GM12878 (cell line): ENCODE results near the gene GPR68. TPM values are rescaled to one million over a fixed set of nuclear protein-coding genes. Genes with fewer than 3 reads are reported as not detected.

Experiments used
- ATAC-seq: fragments of 200-7000 bp; cut with Tn5 transposase; 3 replicates; pipeline ENCODE4 v1.9.1; 2020; ENCODE audit warnings: mild to moderate bottlenecking, moderate library complexity
- BruUV-seq: library from RNA; stranded (reverse); fragments of 400-500 nt; replicated peaks from 2 replicates; lab custom pipeline; 2021; lab: Mats Ljungman, UMichigan
- CTCF ChIA-PET: fragments of 300-600 bp; sonication (Branson Sonifier 250); formaldehyde crosslinking; extraction: SDS; loops from one replicate; lab custom pipeline; 2021; ENCODE audit warnings: inconsistent platforms; lab: Yijun Ruan, JAX
- POLR2A ChIA-PET: fragments of 350-600 bp; formaldehyde crosslinking; extraction: SDS; loops from one replicate; lab custom pipeline; 2021; ENCODE audit warnings: inconsistent platforms; lab: Charles Lee
- RAD21 ChIA-PET: fragments of 300-600 bp; sonication (Branson Sonifier 250); formaldehyde crosslinking; loops from one replicate; lab custom pipeline; 2023; ENCODE audit warnings: antibody characterized with exemption; ENCODE audit not compliant: unreplicated experiment; lab: Charles Lee
- SMC1A ChIA-PET: fragments of 300-600 bp; sonication (Branson Sonifier 250); formaldehyde crosslinking; loops from one replicate; lab custom pipeline; 2023; ENCODE audit not compliant: unreplicated experiment, uncharacterized antibody; lab: Charles Lee
- DNase-seq: peaks from one replicate; pipeline ENCODE4 v3.0.0-alpha.2; 2011; ENCODE audit warnings: low read depth, low spot score
- FAIRE-seq: peaks from 3 replicates; lab custom pipeline; 2011; peaks lifted over from hg19 to GRCh38; lab: Jason Lieb, UNC
- H2AFZ ChIP-seq: 2 replicates; pipeline ENCODE4 v1.6.0; 2011; ENCODE audit warnings: low read depth, low read length, control low read depth; ENCODE audit not compliant: control insufficient read depth
- H3K27ac ChIP-seq: 2 replicates; pipeline ENCODE4 v1.5.1; 2011; ENCODE audit warnings: control low read depth; ENCODE audit not compliant: control insufficient read depth, insufficient read depth
- H3K27me3 ChIP-seq, 2 experiments: replicated peaks in 1 of 2; 2 replicates each; pipeline versions ENCODE4 v1.6.0 to v1.6.1; 2011; ENCODE audit warnings: low read length in 1 of 2; ENCODE audit not compliant: control insufficient read depth in 2 of 2, insufficient read depth in 2 of 2
- H3K36me3 ChIP-seq, 2 experiments: 2 replicates each; pipeline ENCODE4 v1.5.1; 2011; ENCODE audit warnings: low read length in 1 of 2; ENCODE audit not compliant: control insufficient read depth in 2 of 2, insufficient read depth in 2 of 2
- H3K4me1 ChIP-seq: 2 replicates; pipeline ENCODE4 v1.6.1; 2011; ENCODE audit warnings: mild to moderate bottlenecking, low read length, moderate library complexity, mixed read lengths; ENCODE audit not compliant: control insufficient read depth, insufficient read depth
- H3K4me2 ChIP-seq: 2 replicates; pipeline ENCODE4 v1.6.0; 2011; ENCODE audit warnings: control low read depth; ENCODE audit not compliant: control insufficient read depth, insufficient read depth
- H3K4me3 ChIP-seq: fragments of 200-600 bp; sonication (generic); 2 replicates; pipeline ENCODE4 v1.5.1; 2016
- H3K79me2 ChIP-seq: 2 replicates; pipeline ENCODE4 v1.6.0; 2011; ENCODE audit warnings: low read length; ENCODE audit not compliant: control insufficient read depth, insufficient read depth
- H3K9ac ChIP-seq: 2 replicates; pipeline ENCODE4 v1.8.0; 2011; ENCODE audit warnings: low read length, control low read depth, mixed read lengths; ENCODE audit not compliant: control insufficient read depth, insufficient read depth
- H3K9me3 ChIP-seq: replicated peaks from 3 replicates; pipeline ENCODE4 v1.5.1; 2011; ENCODE audit warnings: mild to moderate bottlenecking, low read length; ENCODE audit not compliant: control insufficient read depth, insufficient read depth
- H4K20me1 ChIP-seq: 2 replicates; pipeline ENCODE4 v1.6.0; 2011; ENCODE audit not compliant: control insufficient read depth, insufficient read depth
- CEBPB ChIP-seq, 2 experiments: fragments of 150-350 bp in 1 of 2; IDR thresholded peaks; 2 replicates each; pipeline ENCODE4 v1.6.1; 2012 to 2014; ENCODE audit warnings: low read depth in 2 of 2, low read length in 2 of 2, borderline replicate concordance in 1 of 2, inconsistent platforms in 1 of 2
- CHD4 ChIP-seq: fragments of 200-600 bp; sonication (generic); IDR thresholded peaks from 2 replicates; pipeline ENCODE4 v1.6.1; 2016; ENCODE audit warnings: mild to moderate bottlenecking
- EED ChIP-seq: sonication (generic); IDR thresholded peaks from 2 replicates; pipeline ENCODE4 v1.6.1; 2016; ENCODE audit warnings: antibody characterized with exemption, low read depth
- EGR1 ChIP-seq, 2 experiments: IDR thresholded peaks; 1 replicate in 1 of 2; 2 replicates in 1 of 2; pipeline ENCODE4 v1.6.1; 2011 to 2012; ENCODE audit warnings: low read depth in 2 of 2, low read length in 2 of 2, borderline replicate concordance in 1 of 2, mild to moderate bottlenecking in 1 of 2, moderate library complexity in 1 of 2
- ESRRA ChIP-seq: IDR thresholded peaks from 2 replicates; pipeline ENCODE4 v1.6.1; 2012; ENCODE audit warnings: mild to moderate bottlenecking, low read length, improper control_type of control experiment
- HDAC2 ChIP-seq: fragments of 200-600 bp; sonication (generic); IDR thresholded peaks from 2 replicates; pipeline ENCODE4 v1.6.1; 2017
- HDGF ChIP-seq: fragments of 450-650 bp; IDR thresholded peaks from 2 replicates; pipeline ENCODE4 v1.6.1; 2016; ENCODE audit warnings: antibody characterized with exemption
- KAT2A ChIP-seq: conservative IDR thresholded peaks from 2 replicates; pipeline ENCODE4 v1.6.1; 2011; ENCODE audit warnings: low read depth, low read length; ENCODE audit not compliant: control insufficient read depth
- KLF5 ChIP-seq: fragments of 450-650 bp; IDR thresholded peaks from 2 replicates; pipeline ENCODE4 v1.6.1; 2014; ENCODE audit warnings: mild to moderate bottlenecking; ENCODE audit not compliant: partially characterized antibody
- NBN ChIP-seq: fragments of 450-650 bp; IDR thresholded peaks from 2 replicates; pipeline ENCODE4 v1.6.1; 2016
- PKNOX1 ChIP-seq: fragments of 450-650 bp; IDR thresholded peaks from 2 replicates; pipeline ENCODE4 v1.6.1; 2016; ENCODE audit warnings: mild to moderate bottlenecking
- PML ChIP-seq: IDR thresholded peaks from 2 replicates; pipeline ENCODE4 v1.6.1; 2012; ENCODE audit warnings: low read length, inconsistent platforms
- POLR2AphosphoS2 ChIP-seq: IDR thresholded peaks from 2 replicates; pipeline ENCODE4 v1.6.1; 2011; ENCODE audit warnings: low read depth, mild to moderate bottlenecking, low read length, improper control_type of control experiment, moderate library complexity
- SIN3A ChIP-seq: IDR thresholded peaks from 2 replicates; pipeline ENCODE4 v1.6.1; 2012; ENCODE audit warnings: low read depth, low read length, improper control_type of control experiment
- SKIL ChIP-seq: fragments of 450-650 bp; IDR thresholded peaks from 2 replicates; pipeline ENCODE4 v1.6.1; 2017; ENCODE audit warnings: mild to moderate bottlenecking, low read depth, inconsistent platforms; ENCODE audit not compliant: poor library complexity, severe bottlenecking
- SMC3 ChIP-seq: IDR thresholded peaks from 2 replicates; pipeline ENCODE4 v1.6.1; 2011; ENCODE audit warnings: low read length, improper control_type of control experiment, borderline replicate concordance
- SRF ChIP-seq, 2 experiments: IDR thresholded peaks; 2 replicates each; pipeline ENCODE4 v1.6.1; 2011; ENCODE audit warnings: low read depth in 2 of 2, low read length in 2 of 2, mild to moderate bottlenecking in 1 of 2, moderate library complexity in 1 of 2
- SUPT20H ChIP-seq: IDR thresholded peaks from 2 replicates; pipeline ENCODE4 v1.6.1; 2011; ENCODE audit warnings: low read depth, mild to moderate bottlenecking, low read length, moderate library complexity, borderline replicate concordance; ENCODE audit not compliant: control insufficient read depth
- ZBTB4 ChIP-seq: fragments of 450-650 bp; formaldehyde crosslinking; IDR thresholded peaks from 2 replicates; pipeline ENCODE4 v1.4.0; 2022; ENCODE audit warnings: mild to moderate bottlenecking, moderate library complexity
- ZNF24 ChIP-seq: fragments of 450-650 bp; IDR thresholded peaks from 2 replicates; pipeline ENCODE4 v1.6.1; 2017; ENCODE audit warnings: antibody characterized with exemption, mild to moderate bottlenecking
- WGBS: methylation state at CpG from one replicate; pipeline ENCODE4 v1.1.6; 2016; ENCODE audit warnings: low lambda C conversion rate; ENCODE audit not compliant: insufficient replicate concordance, insufficient coverage; ENCODE audit errors: missing lambda C conversion rate; 5-methylcytosine and 5-hydroxymethylcytosine counted together
- in situ Hi-C: fragments of 300-500 bp; cut with MboI; formaldehyde crosslinking; loops from 9 replicates; pipeline ENCODE4 v1.14.3; 2018; ENCODE audit warnings: mixed read lengths
- intact Hi-C: fragments of 100-400 bp; cut with micrococcal nuclease; formaldehyde crosslinking; loops from one replicate; pipeline ENCODE4 v1.14.2; 2022; ENCODE audit not compliant: unreplicated experiment
- polyA plus RNA-seq, 11 experiments: library from polyadenylated mRNA; depleted of rRNA in 4 of 11; unstranded in 6 of 11; stranded (reverse) in 5 of 11; fragments of >200 nt; fragmentation: Nextera tagmentation in 4 of 11; fragmentation: Illumina TruSeq in 1 of 11; extraction: Ambion mirVana in 4 of 11; extraction: Trizol in 1 of 11; gene quantifications; 1 replicate in 1 of 11; 2 replicates in 10 of 11; pipeline versions ENCODE4 v1.2.1 to v1.2.3, GENCODE V29; 2011 to 2016; ENCODE audit warnings: inconsistent platforms in 2 of 11, missing spikeins in 2 of 11, low read depth in 1 of 11
- total RNA-seq, 4 experiments: library from RNA; depleted of rRNA in 3 of 4; stranded (reverse); fragments of >200 nt in 3 of 4; fragmentation: Illumina TruSeq in 1 of 4; extraction: Trizol in 1 of 4; gene quantifications; 2 replicates each; pipeline versions ENCODE4 v1.2.1 to v1.2.3, GENCODE V29; 2013 to 2021

The GPR68 gene
- total and polyA plus RNA-seq, 10 of the 15 experiments (the other 5 are each of a cell fraction or from before 2014, with no cell fraction given): 0.06 to 3.4 (median 1.8) TPM

- Histone ChIP-seq H3K9me3 (no peaks in the 10 kb centered on the region), H3K4me2 (no peak overlapping the region), H3K4me1 (no peaks in the 10 kb centered on the region; the same call in 1 of the 2 replicates), H4K20me1 (no peaks in the 10 kb centered on the region), H3K4me3 (no peak overlapping the region), H2AFZ (no peak overlapping the region), H3K27ac (no peak overlapping the region)
- CTCF ChIA-PET: interaction anchor here (0.9 kb wide), 1 partner anchor 39 kb away, joined by 3 read pairs; no protein-coding TSS in a partner anchor
- no peak for FAIRE-seq
- TF ChIP-seq HDAC2: no peak
- TF ChIP-seq PKNOX1: no peak
- no peak for TF ChIP-seq ZNF24
- no peak for TF ChIP-seq NBN
- no peak for TF ChIP-seq EGR1 (IDR thresholded peaks at IDR 0.05; ENCODE audit: borderline replicate concordance in 1 of 2, low read depth in 2 of 2, low read length in 2 of 2)
- no peak for TF ChIP-seq ZBTB4 (CRISPR knock-in tag)
- no peak for TF ChIP-seq KLF5
- TF ChIP-seq SUPT20H: no peak
- TF ChIP-seq POLR2AphosphoS2: no peak
- TF ChIP-seq CEBPB (IDR thresholded peaks at IDR 0.05; ENCODE audit: borderline replicate concordance in 1 of 2, low read depth in 2 of 2, low read length in 2 of 2): no peak
- TF ChIP-seq CHD4: no peak
- no peak for TF ChIP-seq KAT2A
- no peak for TF ChIP-seq SIN3A
- TF ChIP-seq PML: no peak
- no peak for TF ChIP-seq SKIL
- TF ChIP-seq SMC3: no peak
- no peak for TF ChIP-seq SRF (IDR thresholded peaks at IDR 0.05; ENCODE audit: low read depth in 2 of 2, low read length in 2 of 2)
- TF ChIP-seq HDGF: no peak
- TF ChIP-seq EED: no peak
- no peak for TF ChIP-seq ESRRA
- TF ChIP-seq, all 136 proteins: peak for 0
- ATAC-seq (no peak), DNase-seq (no peak)
- H3K36me3 ChIP-seq: peaks cover 16% of the 10 kb centered on the region in 2 experiments; a peak in 3 of 4 replicates
- WGBS: 86% methylated on average over 13 of the region's 13 CpGs
- BruUV-seq: TSS peak; percentile 46
- no peaks in the 10 kb centered on the region for H3K27me3 ChIP-seq
- RAD21 ChIA-PET: no interaction called here
- POLR2A ChIA-PET: no interaction called here
- SMC1A ChIA-PET: interaction anchor here (0.8 kb wide), 1 partner anchor 11 kb away, joined by 4 read pairs; no protein-coding TSS in a partner anchor
- no peaks in the 10 kb centered on the region for H3K79me2 ChIP-seq
- intact Hi-C loops: no loop called here
- in situ Hi-C loops: no loop called here
- H3K9ac ChIP-seq: no peak overlapping the region
Observed at GRCh38 chr14:91216731-91217226, 27.7 kb downstream of the GPR68 start.
